ENCODE results near the gene TMCO5A.

- TF ChIP-seq CTCF (IDR thresholded peaks at IDR 0.05 in 4 of 5, conservative IDR thresholded peaks at IDR 0.05 in 1 of 5): no peak
- no peak for TF ChIP-seq POLR2A (IDR thresholded peaks at IDR 0.05)
Measured at GRCh38 chr15:37903919-37904625, 30.4 kb upstream of the TMCO5A start.
